Loucy (cell line): Measurements from ENCODE around the gene C9orf78.

Experiments
- EZH2phosphoT487 ChIP-seq: fragments of 200-600 bp; IDR thresholded peaks from 2 replicates; pipeline ENCODE4 v1.6.1; 2018; ENCODE audit warnings: antibody characterized with exemption, mild to moderate bottlenecking, moderate library complexity, borderline replicate concordance
- TF ChIP-seq, protein P1 (sequence below): fragments of 200-600 bp; sonication (generic); conservative IDR thresholded peaks from 2 replicates; pipeline ENCODE4 v1.5.1; 2014; ENCODE audit warnings: mild to moderate bottlenecking, antibody characterized with exemption, low read length

DNA sequence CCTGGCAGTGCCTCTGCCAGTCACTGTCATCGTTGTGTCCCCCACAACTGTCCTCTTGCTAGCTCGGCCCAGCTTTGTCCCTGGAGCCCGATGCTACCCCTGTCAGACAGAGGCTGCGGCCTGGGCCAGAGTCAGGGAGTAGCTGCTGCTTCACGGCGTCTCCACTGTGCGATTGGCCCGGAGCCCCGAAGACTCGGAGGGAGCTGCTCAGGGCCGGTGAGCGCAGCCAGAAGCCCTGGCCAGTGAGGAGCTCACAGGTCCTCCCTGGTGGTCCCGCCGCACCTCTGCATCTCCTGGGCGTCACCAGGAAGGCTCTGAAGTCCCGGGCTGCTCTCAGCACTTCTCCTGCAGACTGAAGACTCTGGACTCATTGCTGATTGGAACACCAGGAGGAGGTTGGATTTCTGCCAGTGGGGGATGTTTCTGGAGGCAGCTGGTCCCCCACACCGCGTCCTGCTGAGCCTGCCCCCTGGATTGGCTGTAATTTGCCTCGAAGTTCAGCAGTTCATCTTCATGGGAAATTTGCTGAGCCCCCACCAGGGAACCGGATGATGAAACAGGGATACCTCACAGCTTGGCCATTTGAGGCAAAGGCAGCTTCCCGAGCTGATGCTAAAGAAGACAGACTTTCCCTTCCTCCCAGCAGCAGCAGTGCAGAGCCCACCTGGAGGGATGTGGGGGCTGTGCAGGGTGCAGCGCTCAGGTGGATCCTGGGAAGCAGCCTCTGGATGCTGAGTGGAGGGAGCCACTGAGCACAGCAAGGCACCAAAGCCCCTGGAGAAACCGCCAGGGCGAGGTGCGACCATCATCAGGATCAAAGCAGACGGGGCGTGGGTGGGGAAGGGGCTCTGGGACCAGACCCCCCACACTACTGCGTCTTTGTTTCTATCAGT lies 45.8 kb upstream of the C9orf78 start:
- TF ChIP-seq, protein P1, sequence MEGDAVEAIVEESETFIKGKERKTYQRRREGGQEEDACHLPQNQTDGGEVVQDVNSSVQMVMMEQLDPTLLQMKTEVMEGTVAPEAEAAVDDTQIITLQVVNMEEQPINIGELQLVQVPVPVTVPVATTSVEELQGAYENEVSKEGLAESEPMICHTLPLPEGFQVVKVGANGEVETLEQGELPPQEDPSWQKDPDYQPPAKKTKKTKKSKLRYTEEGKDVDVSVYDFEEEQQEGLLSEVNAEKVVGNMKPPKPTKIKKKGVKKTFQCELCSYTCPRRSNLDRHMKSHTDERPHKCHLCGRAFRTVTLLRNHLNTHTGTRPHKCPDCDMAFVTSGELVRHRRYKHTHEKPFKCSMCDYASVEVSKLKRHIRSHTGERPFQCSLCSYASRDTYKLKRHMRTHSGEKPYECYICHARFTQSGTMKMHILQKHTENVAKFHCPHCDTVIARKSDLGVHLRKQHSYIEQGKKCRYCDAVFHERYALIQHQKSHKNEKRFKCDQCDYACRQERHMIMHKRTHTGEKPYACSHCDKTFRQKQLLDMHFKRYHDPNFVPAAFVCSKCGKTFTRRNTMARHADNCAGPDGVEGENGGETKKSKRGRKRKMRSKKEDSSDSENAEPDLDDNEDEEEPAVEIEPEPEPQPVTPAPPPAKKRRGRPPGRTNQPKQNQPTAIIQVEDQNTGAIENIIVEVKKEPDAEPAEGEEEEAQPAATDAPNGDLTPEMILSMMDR, result no peak
- TF ChIP-seq EZH2phosphoT487, result no peak
